ENCODE data around the gene BRD8.

Gene BRD8

DNA sequence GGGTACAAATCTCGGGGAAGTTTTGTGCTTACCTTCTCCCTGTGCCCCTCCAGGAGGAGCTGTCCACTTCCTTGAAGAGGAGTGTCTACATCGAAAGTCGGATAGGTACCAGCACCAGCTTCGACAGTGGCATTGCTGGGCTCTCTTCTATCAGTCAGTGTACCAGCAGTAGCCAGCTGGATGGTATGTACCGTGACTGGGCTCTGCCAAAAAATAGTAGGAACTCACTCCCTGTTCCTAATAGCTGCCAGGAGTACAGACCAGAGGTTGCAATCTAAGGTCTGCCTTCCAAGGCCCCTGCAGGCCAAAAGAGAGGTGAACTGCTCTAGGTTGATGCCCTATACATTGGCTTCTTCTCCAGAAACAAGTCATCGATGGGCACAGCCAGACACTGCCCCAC, 4.4 kb upstream of the BRD8 start:
- no peak for TF ChIP-seq CTCF (IDR thresholded peaks at IDR 0.05; ENCODE audit: low read depth, low read length, missing control alignments)
- H3K4me3 ChIP-seq (ENCODE audit: low read depth, low read length), result no peak overlapping the region

DNA sequence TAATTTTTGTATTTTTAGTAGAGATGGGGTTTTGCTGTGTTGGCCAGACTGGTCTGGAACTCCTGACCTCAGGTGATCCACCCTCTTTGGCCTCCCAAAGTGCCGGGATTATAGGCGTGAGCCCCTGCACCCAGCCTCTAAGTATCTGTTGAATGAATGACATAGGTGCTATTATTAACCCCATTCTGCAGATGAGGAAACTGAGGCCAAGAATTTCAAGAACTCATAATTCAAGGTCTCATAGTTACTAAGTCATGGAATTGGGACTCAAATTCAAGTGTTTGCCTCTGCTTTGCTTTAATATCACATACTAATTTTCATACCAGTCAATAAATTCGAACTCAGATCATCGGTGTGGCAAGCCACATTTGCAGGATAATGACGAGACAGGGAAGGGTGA, 2.4 kb upstream of the BRD8 start:
- no peak for TF ChIP-seq CTCF (IDR thresholded peaks at IDR 0.05; ENCODE audit: low read depth, low read length, missing control alignments)
- no peak overlapping the region for H3K4me3 ChIP-seq (ENCODE audit: low read depth, low read length)
- DNase-seq (ENCODE audit: low read depth), result no peak

More for the DNA sequence above, 4.4 kb upstream of the BRD8 start:
- DNase-seq (ENCODE audit: low read depth), result no peak

GRCh38 chr5:138180183-138180782, 1.9 kb upstream of the BRD8 start:
- peak overlapping the region; percentile 99 for H3K4me3 ChIP-seq (ENCODE audit: low read depth, low read length)
- peak; percentile 46 for DNase-seq (ENCODE audit: low read depth)
- TF ChIP-seq CTCF (IDR thresholded peaks at IDR 0.05; ENCODE audit: low read depth, low read length, missing control alignments), result peak; percentile 67

DNA sequence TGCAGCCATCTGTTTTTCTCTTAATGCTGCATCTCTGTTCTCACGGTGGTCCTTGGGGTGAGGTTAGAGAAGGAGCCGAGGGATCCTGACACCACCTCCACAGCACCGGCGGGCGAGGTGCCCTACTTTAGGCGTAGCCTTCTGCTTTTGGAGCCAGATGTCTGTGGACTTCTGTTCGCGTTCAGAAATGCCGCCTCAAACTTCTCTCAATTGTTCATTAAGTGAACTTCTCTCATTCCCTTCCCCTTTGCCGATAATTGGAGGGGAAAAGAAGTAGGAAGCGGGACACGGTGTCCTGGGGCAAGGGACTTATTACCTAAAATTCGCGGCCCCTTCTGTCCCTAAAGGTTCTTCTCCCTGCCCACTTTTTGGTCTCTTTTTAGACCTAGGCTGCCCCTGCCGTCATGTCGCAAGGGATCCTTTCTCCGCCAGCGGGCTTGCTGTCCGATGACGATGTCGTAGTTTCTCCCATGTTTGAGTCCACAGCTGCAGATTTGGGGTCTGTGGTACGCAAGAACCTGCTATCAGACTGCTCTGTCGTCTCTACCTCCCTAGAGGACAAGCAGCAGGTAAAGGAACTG, 937 bp upstream of the BRD8 start:
- TF ChIP-seq CTCF (IDR thresholded peaks at IDR 0.05; ENCODE audit: low read depth, low read length, missing control alignments), result no peak
- DNase-seq (ENCODE audit: low read depth), result no peak
- peak overlapping the region; percentile 99 for H3K4me3 ChIP-seq (ENCODE audit: low read depth, low read length)

DNA sequence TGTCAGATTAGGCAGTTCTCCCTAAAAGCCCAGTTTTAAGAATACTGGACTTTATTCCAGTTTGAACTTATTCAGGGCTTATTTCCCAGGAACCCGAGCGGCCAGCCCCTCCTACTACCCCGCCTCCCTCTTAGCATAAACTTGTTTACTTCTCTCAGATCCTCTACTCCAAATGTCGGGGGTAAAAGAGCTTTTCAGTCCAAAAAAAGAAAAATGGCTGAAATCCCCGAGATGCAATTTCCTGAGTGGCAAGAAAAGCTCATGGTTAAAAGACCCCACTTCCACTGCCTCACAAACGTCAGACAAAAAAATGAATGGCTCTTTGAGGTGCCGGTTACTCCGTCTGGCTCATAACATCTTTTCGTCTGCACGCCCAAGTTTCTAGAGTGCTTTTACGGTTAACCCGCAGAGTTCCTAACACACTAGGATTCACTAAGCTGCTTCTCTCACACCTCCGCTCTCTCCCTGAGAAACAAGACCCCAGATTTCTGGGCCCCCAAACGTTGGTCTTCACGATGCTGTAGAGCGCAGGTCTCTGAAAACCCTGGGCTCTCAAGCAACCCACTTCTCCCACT, 402 bp downstream of the BRD8 start:
- TF ChIP-seq CTCF (IDR thresholded peaks at IDR 0.05; ENCODE audit: low read depth, low read length, missing control alignments), result no peak
- no peak for DNase-seq (ENCODE audit: low read depth)

GRCh38 chr5:138170299-138170698, 8.1 kb downstream of the BRD8 start:
- no peak overlapping the region for H3K4me3 ChIP-seq (ENCODE audit: low read depth, low read length)
- DNase-seq (ENCODE audit: low read depth), result no peak
- no peak for TF ChIP-seq CTCF (IDR thresholded peaks at IDR 0.05; ENCODE audit: low read depth, low read length, missing control alignments)

More for the DNA sequence above, 402 bp downstream of the BRD8 start:
- H3K4me3 ChIP-seq (ENCODE audit: low read depth, low read length), result peak overlapping the region; percentile 99

GRCh38 chr5:138169124-138169523, 9.3 kb downstream of the BRD8 start:
- no peak for DNase-seq (ENCODE audit: low read depth)
- H3K4me3 ChIP-seq (ENCODE audit: low read depth, low read length), result no peak overlapping the region
- no peak for TF ChIP-seq CTCF (IDR thresholded peaks at IDR 0.05; ENCODE audit: low read depth, low read length, missing control alignments)

Measured in GM12864 (cell line).